Neural cell (in vitro differentiated cells): ENCODE data around the gene MXD4. TPM values are rescaled to one million over a fixed set of nuclear protein-coding genes. Genes with fewer than 3 reads are reported as not detected.

Experiments used
- H2AFZ ChIP-seq: fragments of 200-600, 300-800 bp; sonication (generic), shearing (Covaris generic); 2 replicates; pipeline ENCODE4 v1.6.0; 2014; ENCODE audit warnings: low read depth, mild to moderate bottlenecking, antibody characterized with exemption, low read length, moderate library complexity
- H3F3A ChIP-seq: fragments of 200-600 bp; shearing (Covaris generic); 2 replicates; pipeline ENCODE4 v1.6.1; 2016; ENCODE audit warnings: mild to moderate bottlenecking, moderate library complexity, mixed read lengths, antibody characterized with exemption, low read length; ENCODE audit not compliant: insufficient read depth, poor library complexity, severe bottlenecking
- H3K27ac ChIP-seq: fragments of 200-600, 300-800 bp; sonication (generic), shearing (Covaris generic); 2 replicates; pipeline ENCODE4 v1.5.1; 2014; ENCODE audit warnings: mild to moderate bottlenecking, low read length, moderate library complexity
- H3K27me3 ChIP-seq: fragments of 300-800, 200-600 bp; sonication (generic), shearing (Covaris generic); 2 replicates; pipeline ENCODE4 v1.6.0; 2014; ENCODE audit warnings: mild to moderate bottlenecking, low read depth, low read length, moderate library complexity; ENCODE audit not compliant: insufficient read depth
- H3K36me3 ChIP-seq: fragments of 300-800, 200-600 bp; sonication (generic), shearing (Covaris generic); 2 replicates; pipeline ENCODE4 v1.5.1; 2014; ENCODE audit warnings: mild to moderate bottlenecking, antibody characterized with exemption, low read length, moderate library complexity; ENCODE audit not compliant: insufficient read depth
- H3K4me2 ChIP-seq: fragments of 300-800, 200-600 bp; sonication (generic), shearing (Covaris generic); 2 replicates; pipeline ENCODE4 v1.6.0; 2014; ENCODE audit warnings: mild to moderate bottlenecking, low read length
- H3K4me3 ChIP-seq: fragments of 300-800, 200-600 bp; sonication (generic), shearing (Covaris generic); 2 replicates; pipeline ENCODE4 v1.5.1; 2014; ENCODE audit warnings: mild to moderate bottlenecking, low read length, moderate library complexity
- H3K79me2 ChIP-seq: fragments of 200-600 bp; shearing (Covaris generic); replicated peaks from 2 replicates; pipeline ENCODE4 v1.6.0; 2014; ENCODE audit warnings: mild to moderate bottlenecking, low read length, moderate library complexity; ENCODE audit not compliant: insufficient read depth
- H3K9ac ChIP-seq: fragments of 300-800, 200-600 bp; sonication (generic), shearing (Covaris generic); 2 replicates; pipeline ENCODE4 v1.6.1; 2016; ENCODE audit warnings: mild to moderate bottlenecking, low read length, mixed read lengths
- H3K9me2 ChIP-seq: fragments of 200-600 bp; shearing (Covaris generic); 2 replicates; pipeline ENCODE4 v1.6.1; 2016; ENCODE audit warnings: mild to moderate bottlenecking, low read length, mixed read lengths; ENCODE audit not compliant: insufficient read depth
- H3K9me3 ChIP-seq: fragments of 200-600, 300-800 bp; sonication (generic), shearing (Covaris generic); 2 replicates; pipeline ENCODE4 v1.6.1; 2016; ENCODE audit warnings: mild to moderate bottlenecking, mixed run types, low read length, moderate library complexity, mixed read lengths
- H4K20me1 ChIP-seq: fragments of 200-600 bp; shearing (Covaris generic); 2 replicates; pipeline ENCODE4 v1.6.1; 2016; ENCODE audit warnings: mild to moderate bottlenecking, mixed run types; ENCODE audit not compliant: insufficient read depth
- EP300 ChIP-seq: fragments of 450-650 bp; conservative IDR thresholded peaks from 2 replicates; pipeline ENCODE4 v1.6.1; 2014; ENCODE audit warnings: antibody characterized with exemption, mild to moderate bottlenecking, moderate library complexity; ENCODE audit not compliant: poor library complexity, severe bottlenecking
- EZH2 ChIP-seq: fragments of 200-600, 300-800 bp; shearing (Covaris generic), sonication (generic); IDR thresholded peaks from 2 replicates; pipeline ENCODE4 v1.6.1; 2014; ENCODE audit warnings: antibody characterized with exemption, low read length, borderline replicate concordance, mild to moderate bottlenecking; ENCODE audit not compliant: insufficient read depth, poor library complexity, severe bottlenecking
- MXI1 ChIP-seq: fragments of 450-650 bp; conservative IDR thresholded peaks from 2 replicates; pipeline ENCODE4 v1.6.1; 2014; ENCODE audit warnings: antibody characterized with exemption, mild to moderate bottlenecking; ENCODE audit not compliant: poor library complexity, severe bottlenecking
- POLR2AphosphoS5 ChIP-seq: IDR thresholded peaks from 2 replicates; pipeline ENCODE4 v1.6.1; 2012
- RAD21 ChIP-seq: fragments of 450-650 bp; conservative IDR thresholded peaks from 2 replicates; pipeline ENCODE4 v1.6.1; 2014; ENCODE audit warnings: antibody characterized with exemption, mild to moderate bottlenecking, moderate library complexity
- SMC3 ChIP-seq: fragments of 450-650 bp; conservative IDR thresholded peaks from 2 replicates; pipeline ENCODE4 v1.6.1; 2014; ENCODE audit warnings: antibody characterized with exemption, mild to moderate bottlenecking, moderate library complexity; ENCODE audit not compliant: poor library complexity
- TAF1 ChIP-seq: IDR thresholded peaks from 2 replicates; pipeline ENCODE4 v1.6.1; 2012; ENCODE audit warnings: low read depth
- polyA plus RNA-seq: library from polyadenylated mRNA; depleted of rRNA; stranded (reverse); fragments of >200 nt; gene quantifications from 2 replicates; pipeline ENCODE4 v1.2.3, GENCODE V29; 2014
- TF ChIP-seq, protein P1 (sequence below): IDR thresholded peaks from 2 replicates; pipeline ENCODE4 v1.6.1; 2012; ENCODE audit warnings: borderline replicate concordance
- TF ChIP-seq, protein P2 (sequence below): fragments of 450-650 bp; IDR thresholded peaks from 2 replicates; pipeline ENCODE4 v1.5.1; 2014; ENCODE audit warnings: antibody characterized with exemption, mild to moderate bottlenecking, moderate library complexity; ENCODE audit not compliant: poor library complexity, severe bottlenecking

The MXD4 gene
- polyA plus RNA-seq, 1 donor from 2014 or later, result 58.4 TPM

DNA sequence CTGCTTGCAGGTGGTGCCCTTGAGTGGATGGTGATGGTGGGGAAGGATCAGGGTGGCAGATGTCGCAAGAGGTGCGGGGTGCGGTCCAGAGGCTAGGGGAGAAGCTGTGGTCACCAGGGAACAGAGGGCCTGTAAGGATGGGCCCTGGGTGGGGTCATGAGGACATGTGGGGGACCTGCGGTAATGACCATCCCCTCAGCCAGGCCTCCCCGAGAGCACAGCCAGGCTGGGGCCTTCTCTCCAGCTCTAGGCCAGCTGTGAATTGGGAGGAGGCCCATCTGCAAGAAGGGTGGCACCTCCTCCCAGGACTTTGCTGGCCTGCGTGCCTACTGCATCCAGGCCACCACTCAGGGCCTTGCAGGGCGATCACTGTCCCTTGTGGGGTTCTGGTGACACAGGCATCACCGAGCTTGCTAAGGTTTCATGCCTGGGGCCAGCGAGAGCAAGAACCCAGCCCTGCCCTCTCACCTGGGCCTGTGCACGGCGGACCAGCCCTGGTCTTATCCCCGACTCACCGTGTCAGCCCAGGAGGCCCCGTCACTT, 34.1 kb upstream of the MXD4 start:
- Histone ChIP-seq H3K4me2 (no peak overlapping the region), H3K27me3 (no peaks in the 10 kb centered on the region), H3K79me2 (no peaks in the 10 kb centered on the region), H3K9ac (no peak overlapping the region), H3K27ac (no peak overlapping the region), H3K36me3 (no peaks in the 10 kb centered on the region), H2AFZ (no peak overlapping the region), H3K9me2 (no peaks in the 10 kb centered on the region), H3K9me3 (no peaks in the 10 kb centered on the region), H3F3A (no peaks in the 10 kb centered on the region), H3K4me3 (no peak overlapping the region), H4K20me1 (no peaks in the 10 kb centered on the region)
- TF ChIP-seq RAD21, result no peak
- TF ChIP-seq, protein P1, sequence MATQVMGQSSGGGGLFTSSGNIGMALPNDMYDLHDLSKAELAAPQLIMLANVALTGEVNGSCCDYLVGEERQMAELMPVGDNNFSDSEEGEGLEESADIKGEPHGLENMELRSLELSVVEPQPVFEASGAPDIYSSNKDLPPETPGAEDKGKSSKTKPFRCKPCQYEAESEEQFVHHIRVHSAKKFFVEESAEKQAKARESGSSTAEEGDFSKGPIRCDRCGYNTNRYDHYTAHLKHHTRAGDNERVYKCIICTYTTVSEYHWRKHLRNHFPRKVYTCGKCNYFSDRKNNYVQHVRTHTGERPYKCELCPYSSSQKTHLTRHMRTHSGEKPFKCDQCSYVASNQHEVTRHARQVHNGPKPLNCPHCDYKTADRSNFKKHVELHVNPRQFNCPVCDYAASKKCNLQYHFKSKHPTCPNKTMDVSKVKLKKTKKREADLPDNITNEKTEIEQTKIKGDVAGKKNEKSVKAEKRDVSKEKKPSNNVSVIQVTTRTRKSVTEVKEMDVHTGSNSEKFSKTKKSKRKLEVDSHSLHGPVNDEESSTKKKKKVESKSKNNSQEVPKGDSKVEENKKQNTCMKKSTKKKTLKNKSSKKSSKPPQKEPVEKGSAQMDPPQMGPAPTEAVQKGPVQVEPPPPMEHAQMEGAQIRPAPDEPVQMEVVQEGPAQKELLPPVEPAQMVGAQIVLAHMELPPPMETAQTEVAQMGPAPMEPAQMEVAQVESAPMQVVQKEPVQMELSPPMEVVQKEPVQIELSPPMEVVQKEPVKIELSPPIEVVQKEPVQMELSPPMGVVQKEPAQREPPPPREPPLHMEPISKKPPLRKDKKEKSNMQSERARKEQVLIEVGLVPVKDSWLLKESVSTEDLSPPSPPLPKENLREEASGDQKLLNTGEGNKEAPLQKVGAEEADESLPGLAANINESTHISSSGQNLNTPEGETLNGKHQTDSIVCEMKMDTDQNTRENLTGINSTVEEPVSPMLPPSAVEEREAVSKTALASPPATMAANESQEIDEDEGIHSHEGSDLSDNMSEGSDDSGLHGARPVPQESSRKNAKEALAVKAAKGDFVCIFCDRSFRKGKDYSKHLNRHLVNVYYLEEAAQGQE, result no peak
- TF ChIP-seq MXI1, result no peak
- TF ChIP-seq EZH2, result no peak
- no peak for TF ChIP-seq EP300
- TF ChIP-seq SMC3, result no peak
- TF ChIP-seq, protein P2, sequence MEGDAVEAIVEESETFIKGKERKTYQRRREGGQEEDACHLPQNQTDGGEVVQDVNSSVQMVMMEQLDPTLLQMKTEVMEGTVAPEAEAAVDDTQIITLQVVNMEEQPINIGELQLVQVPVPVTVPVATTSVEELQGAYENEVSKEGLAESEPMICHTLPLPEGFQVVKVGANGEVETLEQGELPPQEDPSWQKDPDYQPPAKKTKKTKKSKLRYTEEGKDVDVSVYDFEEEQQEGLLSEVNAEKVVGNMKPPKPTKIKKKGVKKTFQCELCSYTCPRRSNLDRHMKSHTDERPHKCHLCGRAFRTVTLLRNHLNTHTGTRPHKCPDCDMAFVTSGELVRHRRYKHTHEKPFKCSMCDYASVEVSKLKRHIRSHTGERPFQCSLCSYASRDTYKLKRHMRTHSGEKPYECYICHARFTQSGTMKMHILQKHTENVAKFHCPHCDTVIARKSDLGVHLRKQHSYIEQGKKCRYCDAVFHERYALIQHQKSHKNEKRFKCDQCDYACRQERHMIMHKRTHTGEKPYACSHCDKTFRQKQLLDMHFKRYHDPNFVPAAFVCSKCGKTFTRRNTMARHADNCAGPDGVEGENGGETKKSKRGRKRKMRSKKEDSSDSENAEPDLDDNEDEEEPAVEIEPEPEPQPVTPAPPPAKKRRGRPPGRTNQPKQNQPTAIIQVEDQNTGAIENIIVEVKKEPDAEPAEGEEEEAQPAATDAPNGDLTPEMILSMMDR, result no peak
- no peak for TF ChIP-seq TAF1
- no peak for TF ChIP-seq POLR2AphosphoS5

GRCh38 chr4:2295500-2295899, 33.6 kb upstream of the MXD4 start:
- TF ChIP-seq, protein P1, result no peak
- TF ChIP-seq TAF1, result no peak
- no peak for TF ChIP-seq POLR2AphosphoS5
- TF ChIP-seq EZH2, result no peak
- TF ChIP-seq EP300, result no peak
- no peak for TF ChIP-seq MXI1
- no peak for TF ChIP-seq SMC3
- no peak for TF ChIP-seq RAD21
- TF ChIP-seq, protein P2, result no peak
- Histone ChIP-seq H3K27me3 (no peaks in the 10 kb centered on the region), H4K20me1 (no peaks in the 10 kb centered on the region), H2AFZ (no peak overlapping the region), H3K36me3 (no peaks in the 10 kb centered on the region), H3K9me2 (no peaks in the 10 kb centered on the region), H3K4me3 (no peak overlapping the region), H3F3A (no peaks in the 10 kb centered on the region), H3K79me2 (no peaks in the 10 kb centered on the region), H3K9ac (no peak overlapping the region), H3K4me2 (no peak overlapping the region), H3K27ac (no peak overlapping the region), H3K9me3 (no peaks in the 10 kb centered on the region)
